ENCODE measurements around the gene MKKS.
"Not testable (repeated sequence)": the region's sequence is repeated elsewhere in the genome, so short reads cannot be mapped to it uniquely, and the experiment has no call there.

MKKS gene

DNA sequence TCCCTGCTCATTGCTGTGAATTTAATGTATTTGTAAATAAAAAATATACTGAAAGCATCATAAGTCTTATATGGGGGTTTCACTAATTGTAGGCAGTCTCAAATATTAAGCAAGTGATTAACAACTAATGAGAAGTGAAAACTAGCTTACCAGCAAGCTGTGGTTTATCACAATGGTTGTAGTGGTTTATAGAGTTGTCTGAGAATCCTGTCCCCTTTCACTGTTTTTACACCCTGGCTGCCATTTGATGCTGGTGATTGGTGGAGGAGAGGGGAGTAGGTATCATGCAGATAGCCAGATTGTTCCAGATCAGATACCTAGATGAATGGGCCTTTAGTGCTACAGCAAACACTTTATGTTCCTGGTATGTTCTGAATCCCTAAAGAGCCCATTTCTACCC, 6.0 kb downstream of the MKKS start:
- DNase-seq (ENCODE audit: low read depth), result no peak
- H3K4me3 ChIP-seq (ENCODE audit: low read depth, low read length), result no peak overlapping the region
- TF ChIP-seq MYC (IDR thresholded peaks at IDR 0.05; ENCODE audit: low read depth, low read length), result no peak
- TF ChIP-seq POLR2A (IDR thresholded peaks at IDR 0.05; ENCODE audit: extremely low read depth, insufficient read length), result no peak
- TF ChIP-seq, protein P1, sequence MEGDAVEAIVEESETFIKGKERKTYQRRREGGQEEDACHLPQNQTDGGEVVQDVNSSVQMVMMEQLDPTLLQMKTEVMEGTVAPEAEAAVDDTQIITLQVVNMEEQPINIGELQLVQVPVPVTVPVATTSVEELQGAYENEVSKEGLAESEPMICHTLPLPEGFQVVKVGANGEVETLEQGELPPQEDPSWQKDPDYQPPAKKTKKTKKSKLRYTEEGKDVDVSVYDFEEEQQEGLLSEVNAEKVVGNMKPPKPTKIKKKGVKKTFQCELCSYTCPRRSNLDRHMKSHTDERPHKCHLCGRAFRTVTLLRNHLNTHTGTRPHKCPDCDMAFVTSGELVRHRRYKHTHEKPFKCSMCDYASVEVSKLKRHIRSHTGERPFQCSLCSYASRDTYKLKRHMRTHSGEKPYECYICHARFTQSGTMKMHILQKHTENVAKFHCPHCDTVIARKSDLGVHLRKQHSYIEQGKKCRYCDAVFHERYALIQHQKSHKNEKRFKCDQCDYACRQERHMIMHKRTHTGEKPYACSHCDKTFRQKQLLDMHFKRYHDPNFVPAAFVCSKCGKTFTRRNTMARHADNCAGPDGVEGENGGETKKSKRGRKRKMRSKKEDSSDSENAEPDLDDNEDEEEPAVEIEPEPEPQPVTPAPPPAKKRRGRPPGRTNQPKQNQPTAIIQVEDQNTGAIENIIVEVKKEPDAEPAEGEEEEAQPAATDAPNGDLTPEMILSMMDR (IDR thresholded peaks at IDR 0.05; ENCODE audit: low read depth, low read length), result no peak

DNA sequence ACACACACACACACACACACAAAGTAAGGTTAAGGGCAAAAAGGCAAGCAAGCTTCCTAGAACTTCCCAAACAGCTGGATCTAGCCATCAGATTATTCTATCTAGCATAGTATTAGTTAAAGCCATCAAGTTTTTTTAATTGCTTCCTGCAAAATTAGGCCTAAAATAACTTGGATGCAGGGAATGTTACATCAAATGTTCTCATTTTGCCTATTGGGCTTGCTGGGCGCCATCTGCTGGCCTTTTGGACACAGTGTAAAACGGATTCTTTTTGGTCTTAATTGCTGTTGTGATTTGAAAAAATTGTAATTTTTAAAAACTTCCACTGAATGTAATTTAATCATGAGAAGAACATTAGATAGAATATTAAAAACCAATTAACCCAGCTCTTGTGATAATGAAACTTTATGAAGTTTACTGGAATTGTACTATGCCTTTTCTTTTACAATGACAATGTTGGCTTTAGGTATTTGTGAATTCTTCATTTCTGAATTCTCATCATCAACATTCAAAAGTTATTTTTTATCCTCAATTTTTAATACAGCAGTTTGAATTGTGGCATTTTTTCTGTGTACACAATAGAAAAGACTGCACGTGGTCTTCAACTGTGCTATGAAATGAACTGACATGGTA, 6.8 kb downstream of the MKKS start:
- H3K4me3 ChIP-seq (ENCODE audit: low read depth, low read length), result no peak overlapping the region
- peak; percentile 55 for DNase-seq (ENCODE audit: low read depth)
- no peak for TF ChIP-seq MYC (IDR thresholded peaks at IDR 0.05; ENCODE audit: low read depth, low read length)
- TF ChIP-seq, protein P1 (IDR thresholded peaks at IDR 0.05; ENCODE audit: low read depth, low read length), result peak; percentile 88

- DNase-seq (ENCODE audit: low read depth), result no peak
- H3K4me3 ChIP-seq (ENCODE audit: low read depth, low read length), result no peak overlapping the region
- TF ChIP-seq, protein P1 (IDR thresholded peaks at IDR 0.05; ENCODE audit: low read depth, low read length), result no peak
- TF ChIP-seq MYC (IDR thresholded peaks at IDR 0.05; ENCODE audit: low read depth, low read length), result no peak
Observed at GRCh38 chr20:10423735-10424134, 10.3 kb downstream of the MKKS start.

DNA sequence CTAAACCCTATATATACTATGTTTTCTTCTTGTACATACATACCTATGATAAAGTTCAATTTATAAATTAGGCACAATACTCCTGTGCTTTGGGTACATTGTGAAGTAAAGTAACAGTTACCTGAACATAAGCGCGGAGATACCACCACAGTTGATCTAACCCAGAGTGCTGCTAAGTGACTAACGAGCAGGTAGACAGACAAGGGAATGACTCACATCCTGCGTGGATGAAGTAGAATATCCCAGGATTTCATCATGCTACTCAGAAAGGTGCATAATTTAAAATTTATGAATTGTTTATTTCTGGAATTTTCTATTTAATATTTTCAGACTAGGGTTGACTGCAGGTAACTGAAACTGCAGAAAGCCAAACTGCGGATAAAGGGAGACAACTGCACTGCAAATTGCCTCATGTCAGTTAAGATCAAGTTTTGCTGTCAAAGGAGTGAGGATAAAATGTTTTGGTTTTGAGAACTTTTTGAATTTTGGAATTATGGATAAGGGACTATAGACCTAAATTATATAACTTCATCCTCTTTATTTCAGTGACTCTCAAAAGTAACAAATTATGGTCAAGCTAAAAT, 14.4 kb downstream of the MKKS start:
- TF ChIP-seq, protein P1 (IDR thresholded peaks at IDR 0.05; ENCODE audit: low read depth, low read length), result no peak
- TF ChIP-seq POLR2A (IDR thresholded peaks at IDR 0.05; ENCODE audit: extremely low read depth, insufficient read length), result no peak
- TF ChIP-seq, protein P2, sequence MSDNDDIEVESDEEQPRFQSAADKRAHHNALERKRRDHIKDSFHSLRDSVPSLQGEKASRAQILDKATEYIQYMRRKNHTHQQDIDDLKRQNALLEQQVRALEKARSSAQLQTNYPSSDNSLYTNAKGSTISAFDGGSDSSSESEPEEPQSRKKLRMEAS (IDR thresholded peaks at IDR 0.05; ENCODE audit: low read depth, low read length), result no peak
- no peak for TF ChIP-seq MYC (IDR thresholded peaks at IDR 0.05; ENCODE audit: low read depth, low read length)
- no peak overlapping the region for H3K4me3 ChIP-seq (ENCODE audit: low read depth, low read length)
- DNase-seq (ENCODE audit: low read depth), result no peak

- DNase-seq (ENCODE audit: low read depth); H3K4me3 ChIP-seq (ENCODE audit: low read depth, low read length): not testable (repeated sequence)
Observed at GRCh38 chr20:10417218-10417617, 16.8 kb downstream of the MKKS start.

- TF ChIP-seq, protein P2 (IDR thresholded peaks at IDR 0.05; ENCODE audit: low read depth, low read length), result no peak
- no peak overlapping the region for H3K4me3 ChIP-seq (ENCODE audit: low read depth, low read length)
- no peak for DNase-seq (ENCODE audit: low read depth)
Observed at GRCh38 chr20:10415013-10415650, 18.9 kb downstream of the MKKS start.

DNA sequence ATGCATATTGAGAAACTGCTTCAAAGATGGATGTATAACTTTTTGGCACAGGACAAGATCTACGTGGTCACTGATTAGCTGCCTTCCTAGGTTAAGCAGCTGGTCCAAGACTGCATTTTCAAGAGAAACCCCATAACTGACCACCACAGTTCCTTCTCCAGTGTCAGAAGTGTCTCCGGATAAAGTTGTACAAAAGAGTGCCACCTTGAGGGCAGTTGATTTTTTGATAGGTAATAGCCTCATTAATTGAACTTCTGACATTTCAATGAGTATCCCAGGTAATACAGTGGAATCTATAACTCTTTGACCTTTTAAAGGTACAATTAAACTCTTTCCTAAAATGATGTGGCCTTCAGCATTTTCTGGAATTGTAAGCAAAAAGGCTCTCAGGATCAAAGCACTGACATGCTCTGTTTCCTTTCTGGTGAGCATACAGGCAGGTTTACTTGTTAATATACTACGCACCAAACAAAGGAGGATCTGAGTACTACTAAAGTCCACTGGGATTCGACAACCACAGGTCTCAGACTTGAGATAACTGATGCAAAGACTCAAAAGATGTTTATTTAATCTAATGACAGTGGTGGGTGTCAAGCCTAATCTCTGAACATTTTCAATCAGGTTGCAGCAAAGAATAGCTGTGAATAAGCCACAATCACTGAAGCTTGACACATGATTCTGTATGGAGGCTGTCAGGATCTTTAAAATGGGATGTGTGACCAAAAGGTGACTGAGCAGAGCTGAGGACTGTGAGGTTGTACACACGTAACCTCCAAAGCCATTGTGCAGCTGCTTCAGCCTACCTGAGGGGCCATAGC, 21.2 kb downstream of the MKKS start:
- no peak for DNase-seq (ENCODE audit: low read depth)
- H3K4me3 ChIP-seq (ENCODE audit: low read depth, low read length), result no peak overlapping the region
- TF ChIP-seq, protein P2 (IDR thresholded peaks at IDR 0.05; ENCODE audit: low read depth, low read length), result no peak
- TF ChIP-seq MYC (IDR thresholded peaks at IDR 0.05; ENCODE audit: low read depth, low read length) (no peak), POLR2A (IDR thresholded peaks at IDR 0.05; ENCODE audit: extremely low read depth, insufficient read length) (no peak)
- TF ChIP-seq, protein P1 (IDR thresholded peaks at IDR 0.05; ENCODE audit: low read depth, low read length), result no peak

Data from NB4 (cell line).